GM12878 (cell line): ENCODE measurements around the gene LGALS8. TPM values are rescaled to one million over a fixed set of nuclear protein-coding genes. Genes with fewer than 3 reads are reported as not detected.

ENCODE experiments used
- ATAC-seq: fragments of 200-7000 bp; cut with Tn5 transposase; 3 replicates; pipeline ENCODE4 v1.9.1; 2020; ENCODE audit warnings: mild to moderate bottlenecking, moderate library complexity
- BruUV-seq: library from RNA; stranded (reverse); fragments of 400-500 nt; replicated peaks from 2 replicates; lab custom pipeline; 2021; lab: Mats Ljungman, UMichigan
- CTCF ChIA-PET: fragments of 300-600 bp; sonication (Branson Sonifier 250); formaldehyde crosslinking; extraction: SDS; loops from one replicate; lab custom pipeline; 2021; ENCODE audit warnings: inconsistent platforms; lab: Yijun Ruan, JAX
- POLR2A ChIA-PET: fragments of 350-600 bp; formaldehyde crosslinking; extraction: SDS; loops from one replicate; lab custom pipeline; 2021; ENCODE audit warnings: inconsistent platforms; lab: Charles Lee
- RAD21 ChIA-PET: fragments of 300-600 bp; sonication (Branson Sonifier 250); formaldehyde crosslinking; loops from one replicate; lab custom pipeline; 2023; ENCODE audit warnings: antibody characterized with exemption; ENCODE audit not compliant: unreplicated experiment; lab: Charles Lee
- SMC1A ChIA-PET: fragments of 300-600 bp; sonication (Branson Sonifier 250); formaldehyde crosslinking; loops from one replicate; lab custom pipeline; 2023; ENCODE audit not compliant: unreplicated experiment, uncharacterized antibody; lab: Charles Lee
- DNase-seq: peaks from one replicate; pipeline ENCODE4 v3.0.0-alpha.2; 2011; ENCODE audit warnings: low read depth, low spot score
- FAIRE-seq: peaks from 3 replicates; lab custom pipeline; 2011; peaks lifted over from hg19 to GRCh38; lab: Jason Lieb, UNC
- H2AFZ ChIP-seq: 2 replicates; pipeline ENCODE4 v1.6.0; 2011; ENCODE audit warnings: low read depth, low read length, control low read depth; ENCODE audit not compliant: control insufficient read depth
- H3K27ac ChIP-seq: 2 replicates; pipeline ENCODE4 v1.5.1; 2011; ENCODE audit warnings: control low read depth; ENCODE audit not compliant: control insufficient read depth, insufficient read depth
- H3K27me3 ChIP-seq, 2 experiments: replicated peaks in 1 of 2; 2 replicates each; pipeline versions ENCODE4 v1.6.0 to v1.6.1; 2011; ENCODE audit warnings: low read length in 1 of 2; ENCODE audit not compliant: control insufficient read depth in 2 of 2, insufficient read depth in 2 of 2
- H3K36me3 ChIP-seq, 2 experiments: 2 replicates each; pipeline ENCODE4 v1.5.1; 2011; ENCODE audit warnings: low read length in 1 of 2; ENCODE audit not compliant: control insufficient read depth in 2 of 2, insufficient read depth in 2 of 2
- H3K4me1 ChIP-seq: 2 replicates; pipeline ENCODE4 v1.6.1; 2011; ENCODE audit warnings: mild to moderate bottlenecking, low read length, moderate library complexity, mixed read lengths; ENCODE audit not compliant: control insufficient read depth, insufficient read depth
- H3K4me2 ChIP-seq: 2 replicates; pipeline ENCODE4 v1.6.0; 2011; ENCODE audit warnings: control low read depth; ENCODE audit not compliant: control insufficient read depth, insufficient read depth
- H3K4me3 ChIP-seq: fragments of 200-600 bp; sonication (generic); 2 replicates; pipeline ENCODE4 v1.5.1; 2016
- H3K79me2 ChIP-seq: 2 replicates; pipeline ENCODE4 v1.6.0; 2011; ENCODE audit warnings: low read length; ENCODE audit not compliant: control insufficient read depth, insufficient read depth
- H3K9ac ChIP-seq: 2 replicates; pipeline ENCODE4 v1.8.0; 2011; ENCODE audit warnings: low read length, control low read depth, mixed read lengths; ENCODE audit not compliant: control insufficient read depth, insufficient read depth
- H3K9me3 ChIP-seq: replicated peaks from 3 replicates; pipeline ENCODE4 v1.5.1; 2011; ENCODE audit warnings: mild to moderate bottlenecking, low read length; ENCODE audit not compliant: control insufficient read depth, insufficient read depth
- H4K20me1 ChIP-seq: 2 replicates; pipeline ENCODE4 v1.6.0; 2011; ENCODE audit not compliant: control insufficient read depth, insufficient read depth
- BMI1 ChIP-seq: fragments of 450-650 bp; IDR thresholded peaks from 2 replicates; pipeline ENCODE4 v1.6.1; 2016; ENCODE audit warnings: mild to moderate bottlenecking, moderate library complexity, borderline replicate concordance
- FOXM1 ChIP-seq: IDR thresholded peaks from 2 replicates; pipeline ENCODE4 v1.6.1; 2012; ENCODE audit warnings: low read depth, mild to moderate bottlenecking, inconsistent platforms, low read length, moderate library complexity
- HCFC1 ChIP-seq: fragments of 150-350 bp; IDR thresholded peaks from 2 replicates; pipeline ENCODE4 v1.6.1; 2014; ENCODE audit warnings: low read length
- JUNB ChIP-seq: IDR thresholded peaks from 2 replicates; pipeline ENCODE4 v1.6.1; 2016; ENCODE audit warnings: antibody characterized with exemption, mild to moderate bottlenecking
- KAT2A ChIP-seq: conservative IDR thresholded peaks from 2 replicates; pipeline ENCODE4 v1.6.1; 2011; ENCODE audit warnings: low read depth, low read length; ENCODE audit not compliant: control insufficient read depth
- MAX ChIP-seq: IDR thresholded peaks from 2 replicates; pipeline ENCODE4 v1.6.1; 2012; ENCODE audit warnings: low read depth, low read length, improper control_type of control experiment
- MYB ChIP-seq: fragments of 150-350 bp; IDR thresholded peaks from 2 replicates; pipeline ENCODE4 v1.6.1; 2014; ENCODE audit warnings: mild to moderate bottlenecking, low read depth, low read length, borderline replicate concordance
- NR2C2 ChIP-seq: IDR thresholded peaks from 2 replicates; pipeline ENCODE4 v1.6.1; 2011; ENCODE audit warnings: borderline replicate concordance, low read depth; ENCODE audit not compliant: control insufficient read depth, insufficient read length
- POU2F2 ChIP-seq: IDR thresholded peaks from 3 replicates; pipeline ENCODE4 v1.6.1; 2011; ENCODE audit warnings: low read depth, mild to moderate bottlenecking, low read length, borderline replicate concordance
- SUZ12 ChIP-seq: fragments of 200-600 bp; sonication (generic); IDR thresholded peaks from one replicate; pipeline ENCODE4 v1.6.1; 2018; ENCODE audit warnings: antibody characterized with exemption, mild to moderate bottlenecking; ENCODE audit not compliant: unreplicated experiment
- USF1 ChIP-seq: IDR thresholded peaks from 2 replicates; pipeline ENCODE4 v1.6.1; 2011; ENCODE audit warnings: borderline replicate concordance, low read depth, mild to moderate bottlenecking, moderate library complexity, mixed read lengths, low read length; ENCODE audit not compliant: insufficient read depth; ENCODE audit errors: extremely low read length
- ZBTB33 ChIP-seq: fragments of 450-650 bp; IDR thresholded peaks from 2 replicates; pipeline ENCODE4 v1.6.1; 2017; ENCODE audit warnings: mild to moderate bottlenecking
- WGBS: methylation state at CpG from one replicate; pipeline ENCODE4 v1.1.6; 2016; ENCODE audit warnings: low lambda C conversion rate; ENCODE audit not compliant: insufficient replicate concordance, insufficient coverage; ENCODE audit errors: missing lambda C conversion rate; 5-methylcytosine and 5-hydroxymethylcytosine counted together
- in situ Hi-C: fragments of 300-500 bp; cut with MboI; formaldehyde crosslinking; loops from 9 replicates; pipeline ENCODE4 v1.14.3; 2018; ENCODE audit warnings: mixed read lengths
- intact Hi-C: fragments of 100-400 bp; cut with micrococcal nuclease; formaldehyde crosslinking; loops from one replicate; pipeline ENCODE4 v1.14.2; 2022; ENCODE audit not compliant: unreplicated experiment
- polyA plus RNA-seq, 11 experiments: library from polyadenylated mRNA; depleted of rRNA in 4 of 11; unstranded in 6 of 11; stranded (reverse) in 5 of 11; fragments of >200 nt; fragmentation: Nextera tagmentation in 4 of 11; fragmentation: Illumina TruSeq in 1 of 11; extraction: Ambion mirVana in 4 of 11; extraction: Trizol in 1 of 11; gene quantifications; 1 replicate in 1 of 11; 2 replicates in 10 of 11; pipeline versions ENCODE4 v1.2.1 to v1.2.3, GENCODE V29; 2011 to 2016; ENCODE audit warnings: inconsistent platforms in 2 of 11, missing spikeins in 2 of 11, low read depth in 1 of 11
- total RNA-seq, 4 experiments: library from RNA; depleted of rRNA in 3 of 4; stranded (reverse); fragments of >200 nt in 3 of 4; fragmentation: Illumina TruSeq in 1 of 4; extraction: Trizol in 1 of 4; gene quantifications; 2 replicates each; pipeline versions ENCODE4 v1.2.1 to v1.2.3, GENCODE V29; 2013 to 2021

Gene LGALS8
- total and polyA plus RNA-seq, 10 of the 15 experiments (the other 5 are each of a cell fraction or from before 2014, with no cell fraction given) = 15.4 to 86.5 (median 19.2) TPM

- no peak for TF ChIP-seq SUZ12
- no peak for TF ChIP-seq POU2F2
- TF ChIP-seq FOXM1 = no peak
- no peak for TF ChIP-seq USF1
- TF ChIP-seq ZBTB33 = no peak
- no peak for TF ChIP-seq NR2C2
- TF ChIP-seq, all 136 proteins: peak for 0
Observed at GRCh38 chr1:236509203-236509602, 14.6 kb upstream of the LGALS8 start (continued).

GRCh38 chr1:236509647-236510401, 14.0 kb upstream of the LGALS8 start:
- no peak overlapping the region for H3K4me3 ChIP-seq
- DNase-seq (no peak), FAIRE-seq (no peak)
- POLR2A ChIA-PET = no interaction called here
- H3K79me2 ChIP-seq = no peaks in the 10 kb centered on the region
- H3K9ac ChIP-seq = no peak overlapping the region
- H3K27me3 ChIP-seq = no peaks in the 10 kb centered on the region
- H3K4me1 ChIP-seq = peaks cover 9% of the 10 kb centered on the region
- WGBS = 74% methylated on average over 8 of the region's 8 CpGs
- no peak overlapping the region for H3K27ac ChIP-seq
- SMC1A ChIA-PET = no interaction called here
- TF ChIP-seq JUNB = no peak
- TF ChIP-seq BMI1 = no peak
- no peak for TF ChIP-seq KAT2A
- TF ChIP-seq HCFC1 = no peak
- no peak for TF ChIP-seq MYB
- TF ChIP-seq MAX = no peak
- TF ChIP-seq, all 136 proteins: peak for 0
- ChIA-PET RAD21 (no interaction called here), CTCF (no interaction called here)
- Histone ChIP-seq H3K9me3 (no peaks in the 10 kb centered on the region), H2AFZ (no peak overlapping the region), H4K20me1 (no peaks in the 10 kb centered on the region), H3K4me2 (no peak overlapping the region), H3K36me3 (no peaks in the 10 kb centered on the region)
- no peak; the same call in 2 of the 3 replicates for ATAC-seq
- no TSS peak for BruUV-seq
- intact Hi-C loops (no loop called here), in situ Hi-C loops (no loop called here)
